Measurements from ENCODE around the gene RIPOR2. TPM values are rescaled to one million over a fixed set of nuclear protein-coding genes. Genes with fewer than 3 reads are reported as not detected.

RIPOR2 gene
- total and polyA plus RNA-seq, 10 of the 15 experiments (the other 5 are each of a cell fraction or from before 2014, with no cell fraction given), result 22.2 to 48.2 (median 34.7) TPM

DNA sequence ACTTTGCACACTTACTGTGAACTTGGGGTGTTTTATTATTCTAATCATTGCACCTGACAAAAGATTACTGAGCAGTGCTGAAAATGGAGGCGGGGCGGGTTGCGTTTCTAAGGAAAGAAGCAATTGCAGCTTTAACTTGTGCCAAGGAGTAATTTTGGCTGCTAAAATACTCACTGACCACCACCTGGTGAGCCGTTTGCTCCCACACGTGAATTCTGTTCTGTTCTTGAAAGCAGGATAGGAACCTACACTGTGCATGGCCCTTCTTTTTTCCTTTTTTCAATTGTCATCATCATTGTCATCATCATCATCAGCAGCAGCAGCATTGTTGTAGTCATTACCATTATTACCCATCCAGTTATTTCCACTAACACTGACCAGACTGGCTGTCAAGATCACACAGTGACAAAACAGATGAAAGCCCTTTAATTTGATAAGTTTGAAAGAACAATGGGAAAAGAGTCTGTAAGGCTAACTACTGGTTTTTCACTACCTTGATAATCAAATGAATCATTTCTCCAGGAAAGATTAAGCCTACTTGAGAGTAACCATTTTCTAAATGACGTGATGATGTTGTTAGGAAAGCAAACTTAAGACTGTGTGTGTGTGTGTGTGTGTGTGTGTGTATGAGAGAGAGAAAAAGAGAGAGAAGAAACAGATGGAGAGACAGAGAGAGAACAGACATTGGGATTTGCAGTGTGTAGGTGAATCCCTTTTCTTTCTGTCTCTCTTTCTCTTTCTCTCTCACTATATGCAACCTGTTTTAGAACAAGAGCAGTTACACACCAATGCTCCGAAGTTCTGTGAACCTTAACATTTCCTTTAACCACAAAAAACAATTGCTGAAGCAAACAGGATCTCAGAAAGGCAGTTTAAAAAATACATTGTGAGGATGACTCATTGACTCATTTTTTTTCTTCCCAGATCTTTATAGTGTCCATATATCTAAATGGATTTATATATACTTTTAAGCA, 3.8 kb downstream of the RIPOR2 start:
- Histone ChIP-seq H3K9ac (ENCODE audit: control insufficient read depth, insufficient read depth, low read length) (peak overlapping the region; percentile 54), H3K4me2 (ENCODE audit: control insufficient read depth, insufficient read depth) (peak overlapping the region; percentile 90), H3K4me1 (ENCODE audit: control insufficient read depth, insufficient read depth, low read length) (peaks cover 52% of the 10 kb centered on the region), H3K27ac (ENCODE audit: control insufficient read depth, insufficient read depth) (peak overlapping the region; percentile 75), H4K20me1 (ENCODE audit: control insufficient read depth, insufficient read depth) (no peaks in the 10 kb centered on the region), H2AFZ (ENCODE audit: control insufficient read depth, low read depth, low read length) (no peak overlapping the region), H3K4me3 (peak overlapping the region; percentile 74), H3K79me2 (ENCODE audit: control insufficient read depth, insufficient read depth, low read length) (peaks cover 69% of the 10 kb centered on the region), H3K36me3 (ENCODE audit: control insufficient read depth in 2 of 2, insufficient read depth in 2 of 2, low read length in 1 of 2) (no peaks in the 10 kb centered on the region), H3K9me3 (replicated peaks; ENCODE audit: control insufficient read depth, insufficient read depth, low read length) (no peaks in the 10 kb centered on the region; the same call in 2 of the 3 replicates), H3K27me3 (replicated peaks in 1 of 2; ENCODE audit: control insufficient read depth in 2 of 2, insufficient read depth in 2 of 2, low read length in 1 of 2) (no peaks in the 10 kb centered on the region)
- ChIA-PET POLR2A (interaction anchor here (1.0 to 3.4 kb wide), 9 partner anchors 10 to 121 kb away, joined by 3 to 22 read pairs (median 5); no protein-coding TSS in a partner anchor), CTCF (interaction anchor here (0.8 to 13.0 kb wide), 30 partner anchors 8 to 157 kb away, joined by 3 to 376 read pairs (median 16); no protein-coding TSS in a partner anchor), SMC1A (ENCODE audit: uncharacterized antibody, unreplicated experiment) (interaction anchor here (0.7 to 14.8 kb wide), 25 partner anchors 10 to 121 kb away, joined by 3 to 299 read pairs (median 10); no protein-coding TSS in a partner anchor), RAD21 (ENCODE audit: unreplicated experiment) (interaction anchor here (0.8 to 10.1 kb wide), 19 partner anchors 14 to 137 kb away, joined by 3 to 229 read pairs (median 9); no protein-coding TSS in a partner anchor)
- DNase-seq (ENCODE audit: low read depth, low spot score) (peak; percentile 84), ATAC-seq (peak; percentile 44), FAIRE-seq (no peak)
- BruUV-seq (replicated peaks), result no TSS peak
- in situ Hi-C loops (cut with MboI) (no loop called here), intact Hi-C loops (cut with micrococcal nuclease; ENCODE audit: unreplicated experiment) (loop anchor here (2.0 to 10.0 kb wide), 7 partner anchors 21 to 1093 kb away; a partner anchor contains a TSS)
- 13% methylated on average over 7 of the region's 7 CpGs for WGBS (ENCODE audit: insufficient coverage, insufficient replicate concordance, low lambda C conversion rate, missing lambda C conversion rate)
- TF ChIP-seq ZZZ3 (IDR thresholded peaks at IDR 0.05; ENCODE audit: control insufficient read depth, insufficient read length, low read depth), result no peak
- TF ChIP-seq CREB1 (IDR thresholded peaks at IDR 0.05; ENCODE audit: low read depth), result no peak; the same call in 1 of the 2 replicates
- peak; percentile 53 for TF ChIP-seq CREM (IDR thresholded peaks at IDR 0.05; ENCODE audit: low read depth)
- TF ChIP-seq RAD21 (IDR thresholded peaks at IDR 0.05; ENCODE audit: insufficient read depth, low read depth, low read length), result no peak
- peak; percentile 89 for TF ChIP-seq ATF7 (IDR thresholded peaks at IDR 0.05; ENCODE audit: low read depth)
- no peak for TF ChIP-seq WRNIP1 (IDR thresholded peaks at IDR 0.05; ENCODE audit: borderline replicate concordance, low read depth, low read length)
- no peak for TF ChIP-seq SREBF2 (IDR thresholded peaks at IDR 0.05; ENCODE audit: low read length)
- no peak for TF ChIP-seq E4F1 (IDR thresholded peaks at IDR 0.05; ENCODE audit: borderline replicate concordance, partially characterized antibody)
- TF ChIP-seq SPI1 (IDR thresholded peaks at IDR 0.05; ENCODE audit: borderline replicate concordance, insufficient read depth, low read depth, low read length), result no peak
- TF ChIP-seq RCOR1 (conservative IDR thresholded peaks at IDR 0.05; ENCODE audit: low read depth, low read length), result no peak
- TF ChIP-seq BCL11A (IDR thresholded peaks at IDR 0.05; ENCODE audit: low read depth, low read length), result peak; percentile 56; the same call in 1 of the 2 replicates
- no peak for TF ChIP-seq KLF5 (IDR thresholded peaks at IDR 0.05; ENCODE audit: partially characterized antibody)
- no peak for TF ChIP-seq IRF3 (IDR thresholded peaks at IDR 0.05)
- TF ChIP-seq DPF2 (IDR thresholded peaks at IDR 0.05), result 0 out of 2 replicates have a peak, but pooled peaks have one; percentile 14
- no peak for TF ChIP-seq TAF1 (IDR thresholded peaks at IDR 0.05; ENCODE audit: borderline replicate concordance, low read depth, low read length)
- TF ChIP-seq MYC (IDR thresholded peaks at IDR 0.05; ENCODE audit: insufficient read depth, insufficient read length, insufficient replicate concordance, low read length, severe bottlenecking), result no peak
- no peak for TF ChIP-seq POLR2A (IDR thresholded peaks at IDR 0.05; ENCODE audit: low read depth, low read length)
- TF ChIP-seq, protein P1, sequence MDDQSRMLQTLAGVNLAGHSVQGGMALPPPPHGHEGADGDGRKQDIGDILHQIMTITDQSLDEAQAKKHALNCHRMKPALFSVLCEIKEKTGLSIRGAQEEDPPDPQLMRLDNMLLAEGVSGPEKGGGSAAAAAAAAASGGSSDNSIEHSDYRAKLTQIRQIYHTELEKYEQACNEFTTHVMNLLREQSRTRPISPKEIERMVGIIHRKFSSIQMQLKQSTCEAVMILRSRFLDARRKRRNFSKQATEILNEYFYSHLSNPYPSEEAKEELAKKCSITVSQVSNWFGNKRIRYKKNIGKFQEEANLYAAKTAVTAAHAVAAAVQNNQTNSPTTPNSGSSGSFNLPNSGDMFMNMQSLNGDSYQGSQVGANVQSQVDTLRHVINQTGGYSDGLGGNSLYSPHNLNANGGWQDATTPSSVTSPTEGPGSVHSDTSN (IDR thresholded peaks at IDR 0.05; ENCODE audit: insufficient replicate concordance, low read depth, low read length), result no peak
- TF ChIP-seq ASH2L (IDR thresholded peaks at IDR 0.05; ENCODE audit: borderline replicate concordance, low read depth), result no peak
